Nephron progenitor cell (in vitro differentiated cells): ENCODE results near the gene ZNF75A.

Source experiments
- DNase-seq: peaks from one replicate; pipeline ENCODE4 v3.0.0; 2021
- H3K27ac Mint-ChIP-seq: 2 replicates; pipeline ENCODE4 v1.8.0; 2021; ENCODE audit warnings: mild to moderate bottlenecking, moderate library complexity, mixed read lengths
- H3K27me3 Mint-ChIP-seq: 2 replicates; pipeline ENCODE4 v1.8.0; 2021; ENCODE audit warnings: mild to moderate bottlenecking, low read depth, mixed read lengths; ENCODE audit not compliant: poor library complexity
- H3K36me3 Mint-ChIP-seq: 2 replicates; pipeline ENCODE4 v1.8.0; 2021; ENCODE audit warnings: low read depth, mixed read lengths
- H3K4me1 Mint-ChIP-seq: 2 replicates; pipeline ENCODE4 v1.8.0; 2021; ENCODE audit warnings: mixed read lengths
- H3K4me3 Mint-ChIP-seq: 2 replicates; pipeline ENCODE4 v1.8.0; 2021; ENCODE audit warnings: mild to moderate bottlenecking, moderate library complexity, mixed read lengths
- H3K9me3 Mint-ChIP-seq: 2 replicates; pipeline ENCODE4 v1.8.0; 2021; ENCODE audit warnings: mild to moderate bottlenecking, moderate library complexity, mixed read lengths
- CTCF ChIP-seq: fragments of 200-600 bp; sonication (generic); IDR thresholded peaks from 2 replicates; pipeline ENCODE4 v1.5.0; 2021; ENCODE audit warnings: antibody characterized with exemption

The ZNF75A gene

GRCh38 chr16:3349175-3349574 is 43.9 kb downstream of the ZNF75A start:
- Mint-ChIP-seq H3K4me1 (no peaks in the 10 kb centered on the region), H3K4me3 (no peak overlapping the region), H3K9me3 (peaks cover 57% of the 10 kb centered on the region), H3K36me3 (no peaks in the 10 kb centered on the region), H3K27me3 (peaks cover 28% of the 10 kb centered on the region), H3K27ac (no peak overlapping the region)
- no peak for DNase-seq
- TF ChIP-seq CTCF = no peak

GRCh38 chr16:3355589-3355988 is 50.3 kb downstream of the ZNF75A start, which contains the start of gene OR2C1:
Gene OR2C1 (plus strand): TSS chr16:3355889. CDS start chr16:3355941, 52 bp downstream.
- Mint-ChIP-seq H3K36me3 (no peaks in the 10 kb centered on the region), H3K27ac (no peak within 1 kb of the TSS), H3K4me3 (no peak within 1 kb of the TSS), H3K9me3 (peaks cover 56% of the 10 kb centered on the region), H3K4me1 (no peaks in the 10 kb centered on the region), H3K27me3 (peaks cover 50% of the 10 kb centered on the region)
- DNase-seq = no peak
- no peak for TF ChIP-seq CTCF

GRCh38 chr16:3356118-3356517 is 50.8 kb downstream of the ZNF75A start:
- DNase-seq = no peak

GRCh38 chr16:3358871-3359270 is 53.6 kb downstream of the ZNF75A start:
- no peak for DNase-seq
- H3K36me3 Mint-ChIP-seq = no peaks in the 10 kb centered on the region
- H3K9me3 Mint-ChIP-seq = peaks cover 48% of the 10 kb centered on the region
- no peak overlapping the region for H3K27ac Mint-ChIP-seq
- H3K4me1 Mint-ChIP-seq = no peaks in the 10 kb centered on the region
- peaks cover 48% of the 10 kb centered on the region for H3K27me3 Mint-ChIP-seq
- no peak overlapping the region for H3K4me3 Mint-ChIP-seq
- TF ChIP-seq CTCF = no peak

More at GRCh38 chr16:3356118-3356517, 50.8 kb downstream of the ZNF75A start:
- Mint-ChIP-seq H3K4me3 (no peak overlapping the region), H3K27ac (no peak overlapping the region), H3K36me3 (no peaks in the 10 kb centered on the region), H3K4me1 (no peaks in the 10 kb centered on the region), H3K9me3 (peaks cover 58% of the 10 kb centered on the region), H3K27me3 (peaks cover 50% of the 10 kb centered on the region)
- TF ChIP-seq CTCF = no peak

- peaks cover 44% of the 10 kb centered on the region for H3K27me3 Mint-ChIP-seq
- no peak for DNase-seq
- peaks cover 44% of the 10 kb centered on the region for H3K9me3 Mint-ChIP-seq
- H3K4me3 Mint-ChIP-seq = no peak overlapping the region
- no peaks in the 10 kb centered on the region for H3K36me3 Mint-ChIP-seq
- no peaks in the 10 kb centered on the region for H3K4me1 Mint-ChIP-seq
- no peak overlapping the region for H3K27ac Mint-ChIP-seq
- TF ChIP-seq CTCF = no peak
Observed at GRCh38 chr16:3362931-3363330, 57.6 kb downstream of the ZNF75A start.

- TF ChIP-seq CTCF = no peak
- Mint-ChIP-seq H3K27me3 (peaks cover 44% of the 10 kb centered on the region), H3K36me3 (no peaks in the 10 kb centered on the region), H3K4me1 (no peaks in the 10 kb centered on the region), H3K4me3 (no peak overlapping the region), H3K9me3 (peaks cover 44% of the 10 kb centered on the region), H3K27ac (no peak overlapping the region)
- DNase-seq = no peak
Observed at GRCh38 chr16:3363793-3364192, 58.5 kb downstream of the ZNF75A start.
